Activated CD8-positive, alpha-beta memory T cell treated with anti-CD3 and anti-CD28 coated beads, Interleukin-2, amount 50 U/mL, for 1 hour (primary cell): ENCODE results near the gene TRPC4AP.
"Not testable (repeated sequence)": the region's sequence is repeated elsewhere in the genome, so short reads cannot be mapped to it uniquely, and the experiment has no call there.

Experiments used
- DNase-seq: peaks from one replicate; pipeline ENCODE4 v3.0.0-alpha.2; 2020; ENCODE audit errors: extremely low read depth

TRPC4AP gene

GRCh38 chr20:35055445-35056276, 36.9 kb downstream of the TRPC4AP start:
- no peak for DNase-seq

GRCh38 chr20:35054814-35055213, 37.8 kb downstream of the TRPC4AP start:
- no peak for DNase-seq

GRCh38 chr20:35052616-35053015, 40.0 kb downstream of the TRPC4AP start:
- not testable (repeated sequence) for DNase-seq

GRCh38 chr20:35049776-35050352, 42.7 kb downstream of the TRPC4AP start:
- DNase-seq = no peak

GRCh38 chr20:35048739-35049138, 43.9 kb downstream of the TRPC4AP start:
- no peak for DNase-seq

GRCh38 chr20:35042268-35042667, 50.3 kb downstream of the TRPC4AP start:
- DNase-seq = no peak

GRCh38 chr20:35040646-35041045, 52.0 kb downstream of the TRPC4AP start:
- DNase-seq = no peak

GRCh38 chr20:35039846-35040489, 52.6 kb downstream of the TRPC4AP start:
- DNase-seq = no peak

- DNase-seq = no peak
These were observed 53.5 kb downstream of the TRPC4AP start for GRCh38 chr20:35039146-35039545.

GRCh38 chr20:35034145-35034544, 58.5 kb downstream of the TRPC4AP start:
- DNase-seq = no peak

GRCh38 chr20:35030136-35030535, 62.5 kb downstream of the TRPC4AP start:
- DNase-seq = no peak

- no peak for DNase-seq
These were observed 65.3 kb downstream of the TRPC4AP start for GRCh38 chr20:35027301-35027700.

GRCh38 chr20:35025116-35025515, 67.5 kb downstream of the TRPC4AP start:
- no peak for DNase-seq

- no peak for DNase-seq
These were observed 69.0 kb downstream of the TRPC4AP start for GRCh38 chr20:35023624-35024023.

- no peak for DNase-seq
These were observed 70.8 kb downstream of the TRPC4AP start for GRCh38 chr20:35021831-35022230.

GRCh38 chr20:35021063-35021462, 71.5 kb downstream of the TRPC4AP start:
- no peak for DNase-seq

- no peak for DNase-seq
These were observed 72.3 kb downstream of the TRPC4AP start for GRCh38 chr20:35020108-35020928.

GRCh38 chr20:35018590-35019371, 73.8 kb downstream of the TRPC4AP start:
- DNase-seq = no peak

GRCh38 chr20:35017099-35017835, 75.3 kb downstream of the TRPC4AP start:
- no peak for DNase-seq

- DNase-seq = no peak
These were observed 76.8 kb downstream of the TRPC4AP start for GRCh38 chr20:35015863-35016193.

GRCh38 chr20:35014537-35014936, 78.1 kb downstream of the TRPC4AP start:
- no peak for DNase-seq
